A673 (cell line): Measurements from ENCODE around the gene SCRT2. TPM values are rescaled to one million over a fixed set of nuclear protein-coding genes. Genes with fewer than 3 reads are reported as not detected.

Experiments
- BruUV-seq: library from RNA; stranded (reverse); fragments of 400-500 nt; replicated peaks from 2 replicates; lab custom pipeline; 2021; lab: Mats Ljungman, UMichigan
- CTCF ChIA-PET: fragments of 300-600 bp; sonication (Branson Sonifier 250); formaldehyde crosslinking; loops from one replicate; lab custom pipeline; 2022; ENCODE audit warnings: antibody characterized with exemption; lab: Charles Lee
- POLR2A ChIA-PET: fragments of 300-600 bp; sonication (Branson Sonifier 250); formaldehyde crosslinking; loops from one replicate; lab custom pipeline; 2022; ENCODE audit warnings: antibody characterized with exemption; ENCODE audit not compliant: low non-redundant PET; lab: Charles Lee
- DNase-seq: peaks from one replicate; pipeline ENCODE4 v3.0.0-alpha.2; 2015; ENCODE audit warnings: low spot score
- H3K27ac ChIP-seq: fragments of 200-600 bp; sonication (generic); 2 replicates; pipeline ENCODE4 v1.5.1; 2016; ENCODE audit warnings: mixed run types, low read depth, mild to moderate bottlenecking, mixed read lengths, antibody characterized with exemption, low read length; ENCODE audit not compliant: poor library complexity, severe bottlenecking
- H3K27me3 ChIP-seq: fragments of 200-600 bp; sonication (generic); replicated peaks from 2 replicates; pipeline ENCODE4 v1.6.1; 2017; ENCODE audit warnings: mixed run types, low read depth, mild to moderate bottlenecking, mixed read lengths, antibody characterized with exemption, low read length; ENCODE audit not compliant: insufficient read depth, poor library complexity
- H3K36me3 ChIP-seq: fragments of 200-600 bp; sonication (generic); 2 replicates; pipeline ENCODE4 v1.6.1; 2016; ENCODE audit warnings: mixed run types, mild to moderate bottlenecking, mixed read lengths, antibody characterized with exemption, low read length; ENCODE audit not compliant: insufficient read depth, poor library complexity, severe bottlenecking
- H3K4me1 ChIP-seq: fragments of 200-600 bp; sonication (generic); 2 replicates; pipeline ENCODE4 v1.6.1; 2017; ENCODE audit warnings: mixed run types, mild to moderate bottlenecking, mixed read lengths, antibody characterized with exemption, low read length; ENCODE audit not compliant: insufficient read depth, poor library complexity, severe bottlenecking
- H3K4me3 ChIP-seq: fragments of 200-600 bp; sonication (generic); 2 replicates; pipeline ENCODE4 v1.5.1; 2016; ENCODE audit warnings: low read depth, mixed run types, mild to moderate bottlenecking, mixed read lengths, low read length; ENCODE audit not compliant: poor library complexity, severe bottlenecking
- H3K9me3 ChIP-seq: fragments of 200-600 bp; sonication (generic); 2 replicates; pipeline ENCODE4 v1.6.1; 2016; ENCODE audit warnings: mixed run types, low read depth, mild to moderate bottlenecking, mixed read lengths, antibody characterized with exemption, low read length; ENCODE audit not compliant: poor library complexity, severe bottlenecking
- CTCF ChIP-seq: fragments of 300-800, 200-600 bp; sonication (generic); conservative IDR thresholded peaks from 2 replicates; pipeline ENCODE4 v1.5.1; 2017; ENCODE audit warnings: low read depth, mild to moderate bottlenecking, antibody characterized with exemption, low read length, moderate library complexity, mixed read lengths
- EZH2 ChIP-seq: fragments of 200-600 bp; sonication (generic); IDR thresholded peaks from 2 replicates; pipeline ENCODE4 v1.6.1; 2017; ENCODE audit warnings: borderline replicate concordance, low read depth, mild to moderate bottlenecking, mixed read lengths, antibody characterized with exemption, low read length; ENCODE audit not compliant: poor library complexity, severe bottlenecking
- intact Hi-C: fragments of 100-400 bp; cut with micrococcal nuclease; formaldehyde crosslinking; loops from one replicate; pipeline ENCODE4 v1.10.0; 2022; ENCODE audit not compliant: unreplicated experiment
- total RNA-seq: library from RNA; stranded (reverse); gene quantifications from 2 replicates; pipeline ENCODE4 v1.2.3, GENCODE V29; 2021

Gene SCRT2
- total RNA-seq, 1 experiment from 2014 or later, result 0.69 TPM

GRCh38 chr20:722822-723644 lies 47.4 kb upstream of the SCRT2 start:
- ChIA-PET POLR2A (no interaction called here), CTCF (no interaction called here)
- TF ChIP-seq CTCF (no peak), EZH2 (no peak)
- H3K4me3 ChIP-seq, result no peak overlapping the region
- intact Hi-C loops, result no loop called here
- no TSS peak for BruUV-seq
- H3K27me3 ChIP-seq, result peaks cover 7% of the 10 kb centered on the region
- no peaks in the 10 kb centered on the region for H3K4me1 ChIP-seq
- H3K27ac ChIP-seq, result no peak overlapping the region
- H3K36me3 ChIP-seq, result no peaks in the 10 kb centered on the region
- H3K9me3 ChIP-seq, result no peaks in the 10 kb centered on the region
- no peak for DNase-seq

- TF ChIP-seq EZH2, result no peak
- no peak for TF ChIP-seq CTCF
- Histone ChIP-seq H3K4me3 (no peak overlapping the region), H3K27me3 (peaks cover 4% of the 10 kb centered on the region), H3K27ac (no peak overlapping the region), H3K36me3 (no peaks in the 10 kb centered on the region), H3K9me3 (no peaks in the 10 kb centered on the region), H3K4me1 (no peaks in the 10 kb centered on the region)
- no peak for DNase-seq
- CTCF ChIA-PET, result no interaction called here
- intact Hi-C loops, result no loop called here
- no TSS peak for BruUV-seq
- POLR2A ChIA-PET, result no interaction called here
Measured at GRCh38 chr20:721876-722275, 46.3 kb upstream of the SCRT2 start.

- DNase-seq, result peak; percentile 14
- intact Hi-C loops, result no loop called here
- H3K4me1 ChIP-seq, result no peaks in the 10 kb centered on the region
- BruUV-seq, result no TSS peak
- CTCF ChIA-PET, result no interaction called here
- POLR2A ChIA-PET, result no interaction called here
- no peaks in the 10 kb centered on the region for H3K9me3 ChIP-seq
- no peak overlapping the region for H3K27ac ChIP-seq
- TF ChIP-seq EZH2 (no peak), CTCF (no peak)
- H3K4me3 ChIP-seq, result no peak overlapping the region
- H3K27me3 ChIP-seq, result peaks cover 9% of the 10 kb centered on the region
- H3K36me3 ChIP-seq, result no peaks in the 10 kb centered on the region
Measured at GRCh38 chr20:719816-720215, 44.2 kb upstream of the SCRT2 start.
